Astrocyte of the cerebellum (primary cell): ENCODE results near the gene GYPC.

Experiments used
- DNase-seq: peaks from one replicate; pipeline ENCODE4 v3.0.0-alpha.2; 2011; ENCODE audit warnings: low read depth
- H3K4me3 ChIP-seq: 2 replicates; pipeline ENCODE4 v1.5.1; 2011; ENCODE audit warnings: mild to moderate bottlenecking, low read depth, low read length, moderate library complexity
- in situ Hi-C: cut with HindIII; loops from 2 replicates; pipeline ENCODE4 v1.10.0; 2017; ENCODE audit warnings: low sequenced_read_pairs
- TF ChIP-seq, protein P1 (sequence below): IDR thresholded peaks from 2 replicates; pipeline ENCODE4 v1.5.1; 2012; ENCODE audit warnings: low read length, low read depth, moderate library complexity, mild to moderate bottlenecking; ENCODE audit errors: missing control alignments

GYPC gene

DNA sequence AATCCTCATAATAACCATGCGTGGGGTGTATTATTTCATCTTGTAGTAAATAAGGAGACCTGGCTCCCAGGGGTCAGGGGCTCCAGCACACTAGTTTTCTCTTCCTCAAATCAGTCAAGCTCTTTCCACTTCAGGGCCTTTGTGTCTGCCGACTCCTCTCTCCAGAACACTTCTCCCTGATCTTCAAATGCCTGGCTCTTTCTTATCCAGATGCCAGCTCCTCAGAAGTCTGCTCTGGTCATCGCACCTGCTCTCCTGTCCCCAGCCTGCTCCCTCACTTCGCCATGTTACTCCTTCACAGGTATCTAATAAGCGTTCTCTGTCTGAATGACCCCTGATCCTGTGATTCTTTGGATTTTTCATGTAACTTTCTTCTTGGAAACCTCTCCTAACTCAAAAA, 62.0 kb downstream of the GYPC start:
- TF ChIP-seq, protein P1, sequence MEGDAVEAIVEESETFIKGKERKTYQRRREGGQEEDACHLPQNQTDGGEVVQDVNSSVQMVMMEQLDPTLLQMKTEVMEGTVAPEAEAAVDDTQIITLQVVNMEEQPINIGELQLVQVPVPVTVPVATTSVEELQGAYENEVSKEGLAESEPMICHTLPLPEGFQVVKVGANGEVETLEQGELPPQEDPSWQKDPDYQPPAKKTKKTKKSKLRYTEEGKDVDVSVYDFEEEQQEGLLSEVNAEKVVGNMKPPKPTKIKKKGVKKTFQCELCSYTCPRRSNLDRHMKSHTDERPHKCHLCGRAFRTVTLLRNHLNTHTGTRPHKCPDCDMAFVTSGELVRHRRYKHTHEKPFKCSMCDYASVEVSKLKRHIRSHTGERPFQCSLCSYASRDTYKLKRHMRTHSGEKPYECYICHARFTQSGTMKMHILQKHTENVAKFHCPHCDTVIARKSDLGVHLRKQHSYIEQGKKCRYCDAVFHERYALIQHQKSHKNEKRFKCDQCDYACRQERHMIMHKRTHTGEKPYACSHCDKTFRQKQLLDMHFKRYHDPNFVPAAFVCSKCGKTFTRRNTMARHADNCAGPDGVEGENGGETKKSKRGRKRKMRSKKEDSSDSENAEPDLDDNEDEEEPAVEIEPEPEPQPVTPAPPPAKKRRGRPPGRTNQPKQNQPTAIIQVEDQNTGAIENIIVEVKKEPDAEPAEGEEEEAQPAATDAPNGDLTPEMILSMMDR, result no peak
- no peak for DNase-seq
- in situ Hi-C loops, result no loop called here
- H3K4me3 ChIP-seq, result no peak overlapping the region

DNA sequence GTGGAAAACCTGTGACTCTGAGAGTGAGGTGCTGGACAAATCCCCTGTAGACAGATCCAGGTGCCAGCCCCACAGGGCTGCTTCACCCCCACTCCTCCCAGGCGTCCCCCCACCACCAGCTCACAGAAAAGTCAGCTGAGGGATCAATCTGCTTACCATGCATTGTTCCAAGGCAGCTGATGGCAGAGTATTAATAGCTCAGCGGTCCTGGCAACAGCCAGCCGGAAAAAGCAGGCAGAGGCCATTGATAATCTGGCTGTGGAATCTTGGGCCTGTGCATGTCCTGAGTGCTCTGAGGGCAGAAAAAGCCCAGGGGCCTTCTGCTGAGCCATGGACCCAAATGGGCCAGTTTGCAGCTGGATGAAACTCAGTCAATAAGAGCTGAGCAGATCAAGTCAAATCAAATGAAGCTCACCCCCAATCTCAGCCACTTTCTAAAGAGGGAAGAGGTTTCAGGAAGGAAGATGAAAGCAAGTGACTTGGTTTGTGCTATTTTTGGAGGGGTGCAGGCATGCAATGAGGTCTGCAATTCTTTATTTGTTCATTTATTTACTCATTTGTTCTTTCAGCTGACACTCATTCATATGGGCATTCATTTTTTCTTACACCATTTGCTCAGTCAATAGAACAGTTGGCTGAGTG, 63.4 kb downstream of the GYPC start:
- TF ChIP-seq, protein P1, result no peak

DNA sequence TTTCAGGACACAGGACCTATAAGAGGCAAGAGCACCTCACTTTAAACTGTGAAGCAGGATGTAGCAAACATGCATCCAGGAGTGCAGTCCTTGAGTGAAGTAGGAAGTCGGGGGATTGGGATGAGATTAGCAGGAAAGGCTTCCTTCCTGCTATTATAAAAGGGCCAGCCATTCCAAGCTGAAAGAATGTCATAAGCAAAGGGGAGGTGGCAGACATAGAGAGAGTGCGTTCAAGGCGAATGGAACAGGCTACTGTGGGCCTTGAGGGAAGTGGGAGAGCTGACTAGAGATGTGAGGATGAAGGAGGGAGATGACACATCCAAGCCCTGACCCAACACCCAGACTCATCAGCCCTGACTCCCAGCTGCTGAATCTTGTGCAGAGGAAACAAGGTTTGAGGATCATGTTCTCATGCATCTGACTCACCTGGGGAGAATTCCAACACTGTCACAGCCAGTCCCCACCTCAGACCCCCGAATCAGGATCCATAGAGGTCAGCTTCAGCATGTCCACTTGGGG, 63.9 kb downstream of the GYPC start:
- DNase-seq, result no peak
- no peak overlapping the region for H3K4me3 ChIP-seq
- in situ Hi-C loops, result no loop called here
- TF ChIP-seq, protein P1, result no peak

More for the DNA sequence above, 63.4 kb downstream of the GYPC start:
- in situ Hi-C loops, result no loop called here
- no peak for DNase-seq
- no peak overlapping the region for H3K4me3 ChIP-seq

DNA sequence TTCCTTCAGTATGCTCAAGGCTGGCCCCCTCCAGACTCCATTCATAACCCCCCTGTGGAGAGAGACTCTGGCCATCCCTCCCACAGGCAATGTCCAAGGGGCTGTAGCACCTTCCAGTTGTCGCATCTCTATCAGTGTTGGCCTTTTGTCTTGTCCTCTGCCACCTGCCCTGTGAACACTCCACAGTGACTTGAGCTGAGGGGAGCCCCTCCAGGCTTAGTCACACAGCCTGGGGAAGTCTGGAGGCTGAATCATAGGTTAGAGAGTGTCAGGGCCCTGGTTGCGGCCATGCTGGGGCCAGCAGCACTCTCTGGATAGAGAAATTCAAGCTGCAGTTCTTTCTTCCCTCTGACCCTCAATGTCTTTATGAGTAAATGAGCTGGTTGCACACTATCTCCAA, 64.7 kb downstream of the GYPC start:
- H3K4me3 ChIP-seq, result no peak overlapping the region
- DNase-seq, result no peak
- TF ChIP-seq, protein P1, result no peak
- in situ Hi-C loops, result no loop called here

DNA sequence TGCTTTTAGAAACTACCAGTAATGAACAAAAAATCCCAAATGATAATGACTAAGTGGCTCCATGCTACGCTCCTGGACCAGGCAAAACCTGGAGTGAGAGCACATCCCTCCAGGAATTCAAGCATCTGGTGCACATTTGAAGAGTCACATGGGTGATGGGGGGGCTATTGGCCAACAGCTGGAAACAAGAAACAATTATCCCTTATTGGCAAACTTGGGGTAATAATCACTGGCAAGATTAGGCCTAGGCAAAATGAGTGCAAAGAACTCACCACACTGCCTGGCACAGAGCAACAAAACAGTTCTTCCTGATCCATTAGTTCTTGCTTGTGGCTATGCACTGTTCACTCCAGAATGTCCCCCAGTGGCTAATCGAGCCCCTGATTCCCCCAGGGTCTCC, 66.1 kb downstream of the GYPC start:
- in situ Hi-C loops, result no loop called here
- TF ChIP-seq, protein P1, result no peak
- no peak overlapping the region for H3K4me3 ChIP-seq
- no peak for DNase-seq

DNA sequence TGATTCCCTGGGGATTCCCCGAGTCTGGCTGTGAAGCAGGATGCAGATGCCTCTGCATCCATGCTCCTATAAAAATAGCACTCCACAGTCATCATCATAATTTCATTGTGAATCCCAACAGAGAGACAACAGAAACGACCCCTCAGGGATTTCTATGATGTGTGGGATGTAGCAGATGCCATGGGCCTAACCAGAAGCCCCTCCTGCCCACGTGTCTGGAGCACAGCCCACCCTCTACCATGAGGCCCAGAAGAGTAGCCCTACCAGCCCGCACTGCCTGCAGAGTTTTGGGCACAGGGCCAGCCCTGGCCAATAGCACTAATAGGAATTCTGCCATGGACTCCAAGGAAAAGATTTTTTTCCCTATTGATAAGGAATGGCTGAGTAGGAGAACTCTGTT, 66.6 kb downstream of the GYPC start:
- no peak for DNase-seq
- TF ChIP-seq, protein P1, result no peak
- H3K4me3 ChIP-seq, result no peak overlapping the region
- in situ Hi-C loops, result no loop called here
